Measurements from ENCODE around the gene PPP6R1.

DNA sequence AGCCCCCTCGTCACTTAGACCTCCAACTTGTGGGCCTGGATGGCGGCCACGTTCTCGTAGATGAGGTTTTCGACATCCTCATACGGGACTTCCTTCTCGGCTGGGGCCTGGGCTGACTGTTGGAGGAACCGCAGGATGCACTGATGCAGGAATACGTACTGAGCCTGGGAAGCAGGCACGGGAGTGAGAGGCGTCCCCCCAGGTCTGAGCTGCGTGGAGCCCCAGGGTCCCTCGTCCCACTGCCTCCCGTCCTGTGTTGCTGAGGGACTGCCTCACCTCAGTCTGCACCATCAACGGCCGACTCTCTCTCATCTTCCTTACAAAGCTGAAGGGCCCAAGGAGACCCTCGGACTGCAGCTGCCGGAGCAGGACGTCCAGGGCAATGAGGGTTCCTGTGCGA lies 77.1 kb downstream of the PPP6R1 start:
- TF ChIP-seq CTCF (IDR thresholded peaks at IDR 0.05 in 2 of 3, conservative IDR thresholded peaks at IDR 0.05 in 1 of 3; ENCODE audit: borderline replicate concordance in 1 of 3, insufficient read depth in 1 of 3, low read depth in 2 of 3, low read length in 2 of 3): no peak
- TF ChIP-seq, protein P1, sequence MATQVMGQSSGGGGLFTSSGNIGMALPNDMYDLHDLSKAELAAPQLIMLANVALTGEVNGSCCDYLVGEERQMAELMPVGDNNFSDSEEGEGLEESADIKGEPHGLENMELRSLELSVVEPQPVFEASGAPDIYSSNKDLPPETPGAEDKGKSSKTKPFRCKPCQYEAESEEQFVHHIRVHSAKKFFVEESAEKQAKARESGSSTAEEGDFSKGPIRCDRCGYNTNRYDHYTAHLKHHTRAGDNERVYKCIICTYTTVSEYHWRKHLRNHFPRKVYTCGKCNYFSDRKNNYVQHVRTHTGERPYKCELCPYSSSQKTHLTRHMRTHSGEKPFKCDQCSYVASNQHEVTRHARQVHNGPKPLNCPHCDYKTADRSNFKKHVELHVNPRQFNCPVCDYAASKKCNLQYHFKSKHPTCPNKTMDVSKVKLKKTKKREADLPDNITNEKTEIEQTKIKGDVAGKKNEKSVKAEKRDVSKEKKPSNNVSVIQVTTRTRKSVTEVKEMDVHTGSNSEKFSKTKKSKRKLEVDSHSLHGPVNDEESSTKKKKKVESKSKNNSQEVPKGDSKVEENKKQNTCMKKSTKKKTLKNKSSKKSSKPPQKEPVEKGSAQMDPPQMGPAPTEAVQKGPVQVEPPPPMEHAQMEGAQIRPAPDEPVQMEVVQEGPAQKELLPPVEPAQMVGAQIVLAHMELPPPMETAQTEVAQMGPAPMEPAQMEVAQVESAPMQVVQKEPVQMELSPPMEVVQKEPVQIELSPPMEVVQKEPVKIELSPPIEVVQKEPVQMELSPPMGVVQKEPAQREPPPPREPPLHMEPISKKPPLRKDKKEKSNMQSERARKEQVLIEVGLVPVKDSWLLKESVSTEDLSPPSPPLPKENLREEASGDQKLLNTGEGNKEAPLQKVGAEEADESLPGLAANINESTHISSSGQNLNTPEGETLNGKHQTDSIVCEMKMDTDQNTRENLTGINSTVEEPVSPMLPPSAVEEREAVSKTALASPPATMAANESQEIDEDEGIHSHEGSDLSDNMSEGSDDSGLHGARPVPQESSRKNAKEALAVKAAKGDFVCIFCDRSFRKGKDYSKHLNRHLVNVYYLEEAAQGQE (IDR thresholded peaks at IDR 0.05; ENCODE audit: low read depth): no peak
- no peak for TF ChIP-seq SP1 (IDR thresholded peaks at IDR 0.05; ENCODE audit: low read depth)
- TF ChIP-seq SIN3A (IDR thresholded peaks at IDR 0.05; ENCODE audit: low read depth): no peak
- no peak for TF ChIP-seq ZNF274 (IDR thresholded peaks at IDR 0.05; ENCODE audit: low read depth, low read length)
- no peak for TF ChIP-seq EZH2 (IDR thresholded peaks at IDR 0.05)
- no peak for TF ChIP-seq POLR2A (IDR thresholded peaks at IDR 0.05; ENCODE audit: borderline replicate concordance, extremely low read depth, insufficient read depth, insufficient read length)
- no peak for TF ChIP-seq POLR2AphosphoS5 (IDR thresholded peaks at IDR 0.05; ENCODE audit: low read depth, low read length)
- no peak for TF ChIP-seq CEBPB (IDR thresholded peaks at IDR 0.05; ENCODE audit: low read depth)
